KMS-11 (cell line): ENCODE results near the gene DHCR7.
"Not testable (repeated sequence)": the region's sequence is repeated elsewhere in the genome, so short reads cannot be mapped to it uniquely, and the experiment has no call there.

Source experiments
- H2AFZ ChIP-seq: fragments of 200-600 bp; sonication (generic); 2 replicates; pipeline ENCODE4 v1.6.1; 2016; ENCODE audit warnings: antibody characterized with exemption, mixed run types, low read depth
- H3K27ac ChIP-seq: fragments of 200-600 bp; sonication (generic); 2 replicates; pipeline ENCODE4 v1.6.1; 2016; ENCODE audit warnings: mild to moderate bottlenecking, mixed run types
- H3K27me3 ChIP-seq: fragments of 200-600 bp; sonication (generic); 2 replicates; pipeline ENCODE4 v1.6.1; 2017; ENCODE audit warnings: mild to moderate bottlenecking, low read depth, mixed run types, moderate library complexity; ENCODE audit not compliant: insufficient read depth
- H3K36me3 ChIP-seq: fragments of 200-600 bp; sonication (generic); 2 replicates; pipeline ENCODE4 v1.6.1; 2017; ENCODE audit warnings: mild to moderate bottlenecking, mixed run types; ENCODE audit not compliant: insufficient read depth
- H3K4me1 ChIP-seq: fragments of 200-600 bp; sonication (generic); 2 replicates; pipeline ENCODE4 v1.6.1; 2016; ENCODE audit warnings: mild to moderate bottlenecking, low read depth, mixed run types; ENCODE audit not compliant: poor library complexity, severe bottlenecking
- H3K4me2 ChIP-seq: fragments of 200-600 bp; sonication (generic); 2 replicates; pipeline ENCODE4 v1.7.0; 2016; ENCODE audit warnings: mild to moderate bottlenecking, mixed run types
- H3K4me3 ChIP-seq: fragments of 200-600 bp; sonication (generic); IDR thresholded peaks from 2 replicates; pipeline ENCODE4 v1.6.1; 2017; ENCODE audit warnings: low read depth, low read length, mixed read lengths; ENCODE audit not compliant: insufficient read depth
- H3K79me2 ChIP-seq: fragments of 200-600 bp; sonication (generic); 2 replicates; pipeline ENCODE4 v1.6.1; 2016; ENCODE audit warnings: low read depth, mixed run types; ENCODE audit not compliant: insufficient read depth
- H3K9ac ChIP-seq: fragments of 200-600 bp; sonication (generic); 2 replicates; pipeline ENCODE4 v1.6.1; 2016; ENCODE audit warnings: mild to moderate bottlenecking, mixed run types
- H4K20me1 ChIP-seq: fragments of 200-600 bp; sonication (generic); 2 replicates; pipeline ENCODE4 v1.6.1; 2016; ENCODE audit warnings: mild to moderate bottlenecking, mixed run types; ENCODE audit not compliant: insufficient read depth
- CTCF ChIP-seq: fragments of 200-600 bp; sonication (generic); conservative IDR thresholded peaks from 2 replicates; pipeline ENCODE4 v1.6.1; 2017; ENCODE audit warnings: low read depth, mild to moderate bottlenecking, antibody characterized with exemption, low read length, moderate library complexity, mixed read lengths

Gene DHCR7

GRCh38 chr11:71425860-71426259 lies 22.3 kb downstream of the DHCR7 start:
- Histone ChIP-seq H3K27ac (no peak overlapping the region), H2AFZ (no peak overlapping the region), H4K20me1 (no peaks in the 10 kb centered on the region), H3K4me1 (no peaks in the 10 kb centered on the region), H3K4me3 (no peak overlapping the region), H3K9ac (no peak overlapping the region), H3K79me2 (no peaks in the 10 kb centered on the region), H3K4me2 (no peak overlapping the region), H3K27me3 (no peaks in the 10 kb centered on the region), H3K36me3 (no peaks in the 10 kb centered on the region)
- TF ChIP-seq CTCF = no peak

- H2AFZ ChIP-seq = no peak overlapping the region
- H3K27me3 ChIP-seq = no peaks in the 10 kb centered on the region
- H3K36me3 ChIP-seq = no peaks in the 10 kb centered on the region
- H3K4me3 ChIP-seq = no peak overlapping the region
- H3K4me2 ChIP-seq = no peak overlapping the region
- no peak overlapping the region for H3K27ac ChIP-seq
- no peaks in the 10 kb centered on the region for H3K79me2 ChIP-seq
- no peaks in the 10 kb centered on the region for H3K4me1 ChIP-seq
- no peak for TF ChIP-seq CTCF
- no peak overlapping the region for H3K9ac ChIP-seq
- no peaks in the 10 kb centered on the region for H4K20me1 ChIP-seq
These were observed 22.8 kb downstream of the DHCR7 start for GRCh38 chr11:71425409-71425808.

- no peak overlapping the region for H3K27ac ChIP-seq
- no peaks in the 10 kb centered on the region for H3K36me3 ChIP-seq
- no peak overlapping the region for H3K9ac ChIP-seq
- no peaks in the 10 kb centered on the region for H3K27me3 ChIP-seq
- H3K79me2 ChIP-seq = no peaks in the 10 kb centered on the region
- H3K4me1 ChIP-seq = peaks cover 5% of the 10 kb centered on the region
- H3K4me3 ChIP-seq = no peak overlapping the region
- H2AFZ ChIP-seq = no peak overlapping the region
- no peak overlapping the region for H3K4me2 ChIP-seq
- H4K20me1 ChIP-seq = no peaks in the 10 kb centered on the region
- TF ChIP-seq CTCF = no peak
These were observed 24.9 kb downstream of the DHCR7 start for GRCh38 chr11:71423181-71423790.

- H3K4me1 ChIP-seq, H3K4me2 ChIP-seq, H3K27ac ChIP-seq, H3K9ac ChIP-seq, H3K79me2 ChIP-seq, H3K4me3 ChIP-seq, H4K20me1 ChIP-seq, H2AFZ ChIP-seq, H3K27me3 ChIP-seq, H3K36me3 ChIP-seq: not testable (repeated sequence)
These were observed 25.9 kb downstream of the DHCR7 start for GRCh38 chr11:71422318-71422717.

GRCh38 chr11:71421392-71421950 lies 26.7 kb downstream of the DHCR7 start:
- H4K20me1 ChIP-seq = no peaks in the 10 kb centered on the region
- no peaks in the 10 kb centered on the region for H3K27me3 ChIP-seq
- peaks cover 5% of the 10 kb centered on the region for H3K4me1 ChIP-seq
- no peaks in the 10 kb centered on the region for H3K36me3 ChIP-seq
- no peak overlapping the region for H3K9ac ChIP-seq
- no peak overlapping the region for H3K4me2 ChIP-seq
- no peak overlapping the region for H2AFZ ChIP-seq
- no peak overlapping the region for H3K27ac ChIP-seq
- TF ChIP-seq CTCF = no peak
- H3K4me3 ChIP-seq = no peak overlapping the region
- no peaks in the 10 kb centered on the region for H3K79me2 ChIP-seq
